COLO829 (cell line): ENCODE results near the gene KCNMB4.
"Not testable (repeated sequence)": the region's sequence is repeated elsewhere in the genome, so short reads cannot be mapped to it uniquely, and the experiment has no call there.

Experiments
- DNase-seq: peaks from one replicate; pipeline ENCODE4 v3.0.0; 2012; ENCODE audit warnings: low spot score

The KCNMB4 gene

DNA sequence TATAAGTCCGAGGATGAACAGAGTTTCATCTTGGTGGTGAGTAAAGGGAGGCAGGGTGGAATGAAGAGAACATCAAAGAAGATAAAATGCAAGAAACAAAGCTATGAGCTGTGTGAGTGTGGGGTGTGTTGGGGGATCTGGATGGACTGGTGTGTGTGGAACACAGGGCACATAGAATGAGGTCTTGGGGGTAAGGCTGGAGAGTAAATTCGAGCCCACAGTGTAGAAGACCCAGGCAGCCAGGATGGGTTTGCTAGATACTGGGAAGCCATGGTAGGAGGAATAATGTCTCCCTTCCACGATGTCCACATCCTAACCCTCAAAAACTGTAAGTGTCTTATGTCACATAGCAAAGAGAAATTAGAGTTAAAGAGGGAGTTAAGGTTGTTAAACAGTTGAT, 6.8 kb downstream of the KCNMB4 start:
- no peak for DNase-seq

- DNase-seq = no peak
These were observed 13.8 kb downstream of the KCNMB4 start for GRCh38 chr12:70379846-70380245.

DNA sequence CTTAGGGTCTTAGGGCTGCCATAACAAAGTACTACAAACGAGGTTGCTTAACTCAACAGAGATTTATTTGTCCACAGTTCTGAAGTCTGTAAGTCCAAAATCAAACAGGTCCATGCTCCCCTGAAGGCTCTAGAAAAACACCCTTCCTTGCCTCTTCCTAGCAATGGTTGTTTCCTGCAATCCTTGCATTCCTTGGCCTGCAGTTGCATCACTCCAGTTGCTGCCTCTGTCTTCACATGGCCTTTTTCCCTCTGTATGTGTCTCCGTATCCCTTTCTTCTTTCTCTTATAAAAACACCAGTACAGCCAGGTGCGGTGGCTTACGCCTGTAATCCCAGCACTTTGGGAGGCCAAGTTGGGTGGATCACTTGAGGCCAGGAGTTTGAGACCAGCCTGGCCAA, 17.4 kb downstream of the KCNMB4 start:
- no peak for DNase-seq

- DNase-seq = no peak
These were observed 17.8 kb downstream of the KCNMB4 start for GRCh38 chr12:70383886-70384285.

- DNase-seq = no peak
These were observed 20.7 kb downstream of the KCNMB4 start for GRCh38 chr12:70386771-70387170.

- no peak for DNase-seq
These were observed 23.6 kb downstream of the KCNMB4 start for GRCh38 chr12:70389678-70390077.

- DNase-seq = not testable (repeated sequence)
These were observed 26.5 kb downstream of the KCNMB4 start for GRCh38 chr12:70392631-70393030.

- peak; percentile 40 for DNase-seq
These were observed 27.9 kb downstream of the KCNMB4 start for GRCh38 chr12:70393787-70394499.

DNA sequence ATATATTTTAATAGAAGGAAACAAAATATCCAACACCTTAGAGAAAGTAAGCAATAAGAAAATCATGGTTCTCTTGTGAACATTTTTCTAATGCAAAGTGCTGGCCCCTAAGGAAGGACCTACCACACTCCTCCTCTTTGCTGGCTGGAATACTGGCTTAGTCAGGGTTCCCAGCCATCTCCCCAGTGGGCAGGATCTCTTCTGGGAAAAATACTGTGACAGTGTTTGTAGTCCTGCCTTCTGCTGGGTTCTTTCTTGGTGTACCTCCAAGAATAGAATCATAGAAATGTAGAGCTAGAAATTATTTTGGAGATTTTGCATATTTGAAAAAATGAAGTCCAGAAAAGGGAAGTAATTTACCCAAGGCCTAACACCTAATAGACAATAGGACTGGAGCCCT, 31.9 kb downstream of the KCNMB4 start:
- no peak for DNase-seq

DNA sequence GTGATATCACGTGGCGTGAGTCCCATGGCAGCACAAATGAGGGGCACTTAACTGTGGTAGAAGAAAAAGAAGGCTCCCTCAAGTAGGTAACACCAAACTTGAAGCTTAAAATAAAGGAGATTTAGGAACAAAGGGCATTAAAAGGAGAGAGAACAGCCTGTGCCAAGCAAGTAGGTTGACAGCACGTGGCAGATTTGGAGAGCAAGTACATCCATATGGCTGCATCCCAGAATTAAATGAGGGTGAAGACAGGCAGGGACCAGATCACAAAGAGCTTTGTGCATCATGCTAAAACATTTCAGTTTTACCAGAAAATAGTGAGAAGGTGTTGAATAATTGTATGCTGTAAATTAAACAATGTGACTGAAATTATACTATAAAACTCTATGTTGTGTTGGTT, 32.8 kb downstream of the KCNMB4 start:
- no peak for DNase-seq

DNA sequence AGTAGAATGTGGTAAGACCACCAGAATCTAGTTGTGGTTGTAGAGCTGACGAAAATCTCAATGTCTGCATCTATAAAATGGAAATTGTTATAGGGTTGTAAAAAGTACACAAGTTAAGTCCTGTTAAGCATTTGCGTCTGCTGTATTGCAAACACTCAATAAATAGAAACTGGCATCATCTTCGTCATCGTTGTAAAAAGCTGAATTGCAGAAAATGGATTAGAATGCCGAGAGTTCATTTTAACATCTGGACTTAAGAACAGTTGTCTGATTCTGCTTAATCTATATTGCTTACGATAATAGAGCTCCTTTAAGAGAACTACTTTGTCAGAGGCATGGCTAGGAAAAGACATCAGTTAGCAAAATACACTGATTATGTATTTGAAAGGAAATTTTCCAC, 33.2 kb downstream of the KCNMB4 start:
- DNase-seq = no peak

DNA sequence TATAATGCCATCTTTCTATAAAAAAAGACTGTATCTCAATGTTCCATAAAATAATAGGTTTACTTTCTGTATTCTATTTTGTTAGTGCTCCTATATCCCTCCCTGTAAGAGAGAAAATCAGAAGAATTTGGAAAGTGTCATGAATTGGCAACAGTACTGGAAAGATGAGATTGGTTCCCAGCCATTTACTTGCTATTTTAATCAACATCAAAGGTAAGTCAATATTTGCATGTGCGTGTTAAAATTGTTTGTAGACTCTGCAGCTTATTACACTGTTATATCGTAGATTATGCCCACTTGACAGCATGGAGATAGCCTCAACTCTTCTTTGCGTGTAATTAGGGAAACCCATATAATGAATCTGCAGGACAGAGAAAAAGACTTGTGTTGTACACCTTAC, 34.0 kb downstream of the KCNMB4 start:
- DNase-seq = no peak

DNA sequence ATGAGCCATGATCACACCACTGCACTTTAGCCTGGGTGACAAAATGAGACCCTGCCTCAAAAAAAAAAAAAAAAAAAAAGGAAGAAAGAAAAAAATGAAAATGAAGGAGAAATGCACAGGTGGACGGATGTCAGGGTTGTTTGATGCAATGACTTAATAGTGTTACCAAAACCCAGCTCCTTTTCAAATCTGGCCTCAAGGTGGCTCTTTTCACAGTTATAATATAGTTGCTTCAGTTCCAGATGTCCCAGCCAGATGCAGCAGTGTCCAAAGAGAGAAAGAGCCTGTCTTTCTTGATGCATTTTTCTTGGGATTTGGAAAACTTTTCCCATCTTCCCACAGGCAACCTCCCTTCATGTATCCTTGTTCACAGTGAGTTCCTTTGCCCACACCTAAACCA, 36.5 kb downstream of the KCNMB4 start:
- no peak for DNase-seq

DNA sequence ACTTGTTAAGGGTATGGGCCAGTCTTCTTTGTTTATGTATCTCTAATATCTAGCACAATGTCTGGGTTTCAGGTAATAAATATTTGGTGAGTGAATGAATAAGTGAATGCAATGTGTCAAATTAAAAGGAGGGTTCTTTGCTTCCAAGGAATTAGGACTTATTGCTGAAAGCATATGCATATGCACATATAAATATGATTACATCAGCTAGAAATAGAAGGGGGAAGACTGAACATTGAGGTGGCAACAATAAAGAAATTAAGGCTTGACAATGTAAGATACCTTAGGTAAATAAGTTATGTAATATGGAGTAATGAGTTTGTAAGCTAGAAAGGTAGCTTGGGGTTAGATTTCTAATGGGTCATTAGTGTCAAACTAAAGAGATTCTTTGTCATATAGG, 37.7 kb downstream of the KCNMB4 start:
- no peak for DNase-seq

- no peak for DNase-seq
These were observed 42.1 kb downstream of the KCNMB4 start for GRCh38 chr12:70408004-70408790.

- no peak for DNase-seq
These were observed 49.9 kb downstream of the KCNMB4 start for GRCh38 chr12:70415987-70416386.

DNA sequence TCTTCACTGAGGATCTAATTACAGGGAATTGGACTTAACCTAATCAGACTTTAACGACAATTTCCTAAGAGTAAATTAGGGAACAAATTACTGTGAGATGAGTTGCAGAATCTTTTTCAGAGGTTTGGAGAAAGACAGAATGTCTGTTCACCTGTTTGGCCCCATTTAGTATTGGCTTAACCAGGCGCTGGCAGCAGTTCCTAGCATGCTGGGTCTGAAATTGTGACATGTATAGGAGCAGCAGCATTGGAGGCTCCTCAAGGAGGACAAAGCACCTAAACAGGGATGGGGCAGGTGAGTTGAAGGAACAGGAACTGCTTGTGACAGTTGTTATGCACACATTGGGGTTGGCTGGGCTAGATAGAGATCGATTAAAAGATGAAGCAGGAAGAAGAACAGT, 51.0 kb downstream of the KCNMB4 start:
- no peak for DNase-seq

DNA sequence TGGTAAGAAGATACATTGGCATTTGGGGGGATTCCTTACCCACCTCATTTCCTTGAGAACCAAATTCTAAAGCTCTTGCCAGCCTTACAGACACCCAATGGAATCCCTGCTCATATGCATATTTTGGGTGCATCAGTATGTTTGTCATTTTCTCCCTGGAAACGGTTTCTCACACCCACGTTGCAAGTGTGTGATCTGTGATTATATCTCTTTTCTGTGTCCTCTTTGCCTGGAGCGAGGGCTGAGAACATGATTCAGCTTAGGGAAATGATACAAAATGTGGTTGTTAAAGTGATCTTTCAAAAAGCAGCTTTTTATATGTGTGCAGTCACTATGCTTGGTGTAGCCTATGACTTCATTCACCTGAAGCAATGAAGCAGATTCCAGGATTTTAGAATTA, 52.0 kb downstream of the KCNMB4 start:
- DNase-seq = no peak

GRCh38 chr12:70422631-70423030, 56.5 kb downstream of the KCNMB4 start:
- no peak for DNase-seq

GRCh38 chr12:70426620-70427019, 60.5 kb downstream of the KCNMB4 start:
- DNase-seq = no peak

DNA sequence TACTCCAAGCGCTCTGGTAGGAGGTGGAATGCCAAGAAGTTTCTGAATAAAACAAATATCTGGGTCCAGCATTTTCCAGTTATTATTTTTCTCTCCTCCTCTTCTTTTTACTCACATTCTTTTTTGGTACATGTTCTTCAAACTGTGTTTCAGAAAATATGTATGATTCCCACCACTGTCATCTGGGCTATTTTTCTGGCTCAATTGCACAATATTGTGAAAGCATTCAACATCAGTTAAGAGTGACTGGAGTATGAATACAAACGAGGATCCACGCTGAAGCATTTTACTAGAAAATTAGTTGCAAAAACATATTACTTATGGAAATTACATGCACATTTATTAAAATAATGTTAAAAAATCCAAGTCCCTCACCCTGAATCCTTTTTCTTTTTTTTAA, 61.5 kb downstream of the KCNMB4 start:
- no peak for DNase-seq

DNA sequence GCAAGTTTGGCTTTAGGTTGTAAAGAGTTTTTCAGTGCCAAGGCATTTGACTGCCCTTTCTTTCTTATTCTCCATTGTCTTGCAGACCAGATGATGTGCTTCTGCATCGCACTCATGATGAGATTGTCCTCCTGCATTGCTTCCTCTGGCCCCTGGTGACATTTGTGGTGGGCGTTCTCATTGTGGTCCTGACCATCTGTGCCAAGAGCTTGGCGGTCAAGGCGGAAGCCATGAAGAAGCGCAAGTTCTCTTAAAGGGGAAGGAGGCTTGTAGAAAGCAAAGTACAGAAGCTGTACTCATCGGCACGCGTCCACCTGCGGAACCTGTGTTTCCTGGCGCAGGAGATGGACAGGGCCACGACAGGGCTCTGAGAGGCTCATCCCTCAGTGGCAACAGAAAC, 64.3 kb downstream of the KCNMB4 start:
- no peak for DNase-seq

- no peak for DNase-seq
These were observed 70.7 kb downstream of the KCNMB4 start for GRCh38 chr12:70436836-70437235.
